Amygdala (tissue), 56 donors: ENCODE data around the gene ZFAND3.

Source experiments
- DNase-seq, 56 donors: peaks; one replicate each; lab custom pipeline; 2025; lab: John Stamatoyannopoulos, UW

The ZFAND3 gene

DNA sequence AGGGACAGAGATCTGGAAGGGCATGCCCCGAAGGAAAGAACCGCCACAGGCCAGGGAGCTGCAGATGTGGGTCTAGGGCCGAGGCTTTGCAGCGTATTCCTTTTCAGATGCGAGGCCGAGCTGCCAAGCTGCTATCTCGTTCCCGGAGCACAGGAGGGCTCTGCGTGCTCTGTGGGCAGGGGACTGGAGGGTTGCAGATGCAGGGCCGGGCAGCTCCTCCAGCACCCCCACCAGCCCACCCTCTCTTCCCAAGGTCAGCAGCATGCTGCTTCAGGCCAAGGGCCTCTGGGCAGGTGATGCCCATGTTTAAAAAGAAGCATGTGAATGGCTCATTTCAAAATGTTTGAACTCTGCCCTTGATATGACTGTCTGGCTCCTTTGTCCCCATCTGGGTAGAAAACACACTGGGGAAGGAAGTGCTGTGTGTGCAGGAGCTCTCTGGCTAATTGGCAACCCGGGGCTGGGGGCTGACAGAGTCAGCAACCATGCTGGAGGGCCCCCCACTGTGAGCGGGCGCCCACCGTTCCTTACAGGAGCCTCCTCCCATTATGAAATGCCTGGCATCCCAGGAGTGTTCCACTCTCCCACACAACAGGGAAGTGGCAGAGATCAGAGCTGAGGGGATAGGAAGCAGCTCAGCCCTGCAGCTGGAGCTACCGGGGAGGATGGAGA lies 353.3 kb downstream of the ZFAND3 start:
- no peak for DNase-seq

DNA sequence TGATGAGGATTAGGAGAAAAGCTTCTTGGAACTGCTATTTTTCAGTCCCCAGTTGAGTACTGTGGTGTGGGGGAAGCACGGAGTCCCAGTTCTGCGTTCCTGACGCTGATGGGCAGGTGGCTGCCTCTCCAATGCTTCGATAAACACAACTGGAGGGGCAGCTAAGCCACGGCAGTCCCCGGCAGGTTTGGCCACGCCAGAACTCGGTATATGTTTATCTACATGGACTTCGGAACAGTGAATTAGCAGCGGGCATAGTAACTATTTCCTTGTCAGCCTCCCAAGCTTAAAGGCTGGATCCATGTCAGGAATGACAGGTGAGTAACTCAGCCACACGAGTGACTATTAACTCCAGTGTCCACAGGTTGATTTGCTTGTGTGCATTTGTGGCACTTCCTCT lies 354.4 kb downstream of the ZFAND3 start:
- DNase-seq: no peak

DNA sequence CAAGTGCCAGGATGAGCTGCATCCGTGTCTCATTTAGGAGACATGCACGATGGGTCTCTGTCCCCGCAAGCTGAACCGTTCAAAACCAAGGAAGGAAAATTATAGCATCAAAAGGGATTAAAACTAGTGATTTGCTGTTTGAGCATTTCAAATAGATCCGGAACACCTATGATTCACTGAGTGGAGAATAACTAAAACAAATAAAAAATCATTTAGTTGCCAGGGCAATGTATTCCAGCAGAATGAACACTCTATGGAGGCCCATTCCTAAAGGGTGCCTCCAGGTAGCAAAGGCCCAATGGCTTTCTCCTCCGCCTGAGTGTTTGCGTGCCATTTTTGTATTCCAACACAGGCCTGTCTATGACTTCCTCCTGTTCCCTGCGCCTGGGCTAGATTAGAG lies 354.8 kb downstream of the ZFAND3 start:
- DNase-seq: no peak

DNA sequence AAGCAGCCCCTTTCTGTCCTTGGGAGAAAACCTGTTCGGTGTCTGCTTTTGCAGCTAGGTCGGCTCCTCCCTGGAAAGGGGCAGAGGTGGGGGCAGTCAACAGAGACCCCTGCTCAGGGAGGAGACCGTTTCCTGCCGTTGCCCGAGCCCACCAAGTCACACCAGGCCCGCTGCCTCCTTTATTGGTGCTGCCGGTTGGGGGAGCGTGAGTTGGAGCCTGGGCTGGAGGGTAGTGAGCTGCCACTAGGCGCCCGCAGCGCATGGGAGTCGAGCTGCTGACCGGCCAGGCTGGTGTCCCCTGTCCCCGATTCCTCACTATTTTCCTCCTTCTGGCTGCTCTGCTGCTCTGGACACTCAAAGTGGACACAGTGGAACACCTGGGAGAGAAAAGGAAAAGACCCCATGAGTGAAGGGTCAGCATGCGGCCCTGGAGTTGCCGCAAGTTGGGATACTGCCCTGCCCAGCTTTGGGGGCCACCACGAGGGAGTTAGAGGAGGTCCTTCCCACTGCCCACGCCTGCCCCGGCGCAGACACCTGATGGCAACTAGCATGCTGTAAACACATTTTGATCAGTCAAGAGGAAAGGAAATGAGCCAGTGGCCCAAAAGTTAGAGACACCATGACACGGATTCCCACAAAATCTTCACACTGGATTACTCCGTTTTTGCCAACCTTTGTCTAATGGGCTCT lies 355.4 kb downstream of the ZFAND3 start:
- DNase-seq: no peak

DNA sequence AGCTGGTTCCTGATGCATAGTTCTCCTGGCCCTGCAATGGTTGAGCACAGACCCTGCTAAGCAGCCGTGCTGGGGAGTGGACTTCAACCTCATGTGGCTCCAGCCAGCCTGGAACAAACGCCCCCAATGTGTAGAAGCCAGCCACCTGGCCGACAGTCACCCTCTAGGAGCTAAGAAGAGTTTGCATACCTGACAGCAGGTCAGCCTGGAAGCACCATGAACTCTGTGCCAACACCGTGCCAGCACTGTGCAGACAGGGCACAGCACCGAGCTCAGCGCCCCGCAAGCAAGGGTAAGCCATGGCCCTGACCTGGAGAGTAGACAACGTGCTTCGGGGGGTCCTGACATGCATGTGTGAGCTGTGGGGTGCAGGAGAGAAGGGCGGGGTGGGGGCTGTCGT lies 356.3 kb downstream of the ZFAND3 start:
- no peak for DNase-seq

DNA sequence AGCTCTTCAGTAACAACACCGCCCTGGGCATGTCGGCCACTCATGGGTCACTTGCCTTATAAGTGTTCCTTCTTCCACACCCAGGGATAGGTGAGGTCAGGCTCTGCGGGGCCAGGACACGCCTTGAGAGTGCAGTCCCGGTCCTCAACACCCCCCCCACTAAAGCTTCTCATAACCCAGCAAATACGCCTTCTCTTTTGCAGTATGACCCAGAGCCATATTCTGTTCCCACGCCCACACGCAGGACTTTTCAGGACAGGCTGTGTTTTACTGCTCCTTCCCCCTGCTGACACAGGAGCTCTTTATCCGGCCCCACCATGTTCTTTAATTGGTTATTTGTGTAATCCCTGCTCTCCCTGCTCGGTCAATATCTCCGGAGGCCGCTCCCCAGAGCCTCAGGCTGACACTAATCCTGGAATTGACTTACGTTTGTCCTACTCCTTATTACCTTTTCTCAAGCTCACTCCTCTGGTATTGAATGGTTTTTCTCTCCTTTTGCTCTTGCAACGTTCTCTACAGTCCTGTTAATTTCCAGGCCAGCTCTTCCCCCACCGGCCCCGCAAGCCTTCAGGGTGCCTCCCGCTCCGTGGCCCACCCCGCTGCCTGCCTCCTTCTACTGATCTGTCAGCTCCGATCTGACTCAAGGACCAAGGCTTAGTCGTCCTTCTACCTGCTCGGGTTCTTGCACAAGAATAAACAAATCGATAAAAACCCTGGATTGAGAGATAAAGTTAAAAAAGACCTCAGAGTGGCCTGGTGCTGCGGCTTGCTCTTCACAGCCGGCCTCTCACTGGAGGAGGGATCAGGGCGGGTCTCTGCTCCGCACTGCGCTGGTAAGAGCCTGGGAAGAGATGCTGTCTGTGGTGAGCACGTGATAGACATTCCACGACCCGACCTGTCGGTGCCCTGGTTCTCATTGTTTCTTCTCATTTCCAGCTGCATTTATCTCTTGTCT lies 357.5 kb downstream of the ZFAND3 start:
- DNase-seq: no peak

DNA sequence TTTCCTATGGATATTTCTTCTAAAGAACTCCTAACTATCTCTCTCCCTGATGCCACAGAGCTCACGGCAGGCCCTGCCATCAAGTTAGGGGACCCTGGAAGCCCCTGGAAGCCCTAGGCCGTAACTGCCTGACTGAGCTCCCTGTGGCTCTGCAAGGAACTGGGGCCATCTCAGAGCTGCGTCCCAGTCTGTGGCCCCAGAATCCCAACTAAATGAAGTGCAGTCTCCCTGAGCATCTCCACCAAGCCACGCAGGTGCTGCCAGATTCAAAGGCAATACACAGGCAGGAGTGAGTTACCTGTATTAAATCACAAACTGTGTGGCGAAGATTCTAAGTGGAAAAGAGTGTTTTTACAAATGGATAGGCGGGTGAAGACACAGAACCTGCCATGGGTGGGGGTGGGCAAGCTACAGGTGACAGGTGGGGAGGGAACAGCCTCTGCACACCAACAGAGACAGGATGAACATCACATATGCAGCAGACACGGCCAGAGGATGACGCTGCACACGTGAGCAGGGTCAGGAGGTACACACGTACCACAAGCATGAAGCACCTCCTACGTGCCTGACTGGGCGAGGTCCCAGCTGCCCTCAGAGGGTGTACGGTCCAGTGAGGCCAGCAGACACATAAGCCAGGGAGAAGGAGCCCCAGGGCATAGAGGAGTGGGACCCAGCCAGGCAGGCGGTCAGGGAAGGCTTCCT lies 358.5 kb downstream of the ZFAND3 start:
- DNase-seq: no peak

DNA sequence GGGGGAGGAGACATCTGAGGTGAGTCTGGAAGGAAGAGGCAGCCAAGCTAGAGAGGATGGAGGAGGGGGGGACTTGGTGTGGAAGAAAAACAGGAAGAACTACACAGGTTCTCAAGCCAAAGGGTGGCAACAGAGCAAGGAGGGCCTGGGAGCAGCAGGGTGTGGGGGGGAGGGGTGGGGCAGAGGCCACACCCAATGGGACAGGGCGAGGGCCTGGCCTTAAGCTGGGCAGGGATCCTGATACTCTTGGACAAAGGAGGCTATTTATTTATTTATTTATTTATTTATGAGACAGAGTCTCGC lies 359.0 kb downstream of the ZFAND3 start:
- DNase-seq: no peak

DNA sequence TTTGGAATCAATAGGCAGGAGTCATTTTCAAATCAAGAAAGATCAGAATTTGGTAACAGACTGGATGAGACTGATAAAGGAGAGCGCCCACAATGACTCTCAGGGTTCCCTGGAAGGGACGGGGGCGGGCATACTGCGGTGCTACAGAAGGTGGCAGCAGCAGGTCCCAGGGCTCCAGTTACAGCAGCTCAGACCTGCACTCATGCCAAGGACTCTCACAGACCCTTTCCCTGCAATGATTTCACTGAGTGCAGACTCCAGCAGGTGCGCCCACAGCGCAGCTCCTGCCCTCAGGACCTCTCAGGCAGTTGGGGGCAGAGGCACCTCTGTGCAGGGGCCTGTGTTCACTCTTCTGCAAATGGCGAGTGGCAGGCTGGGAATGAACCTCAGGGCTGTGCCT lies 359.8 kb downstream of the ZFAND3 start:
- peak in 3 of 56 donors; percentile 13 to 26 (median 22) for DNase-seq

DNA sequence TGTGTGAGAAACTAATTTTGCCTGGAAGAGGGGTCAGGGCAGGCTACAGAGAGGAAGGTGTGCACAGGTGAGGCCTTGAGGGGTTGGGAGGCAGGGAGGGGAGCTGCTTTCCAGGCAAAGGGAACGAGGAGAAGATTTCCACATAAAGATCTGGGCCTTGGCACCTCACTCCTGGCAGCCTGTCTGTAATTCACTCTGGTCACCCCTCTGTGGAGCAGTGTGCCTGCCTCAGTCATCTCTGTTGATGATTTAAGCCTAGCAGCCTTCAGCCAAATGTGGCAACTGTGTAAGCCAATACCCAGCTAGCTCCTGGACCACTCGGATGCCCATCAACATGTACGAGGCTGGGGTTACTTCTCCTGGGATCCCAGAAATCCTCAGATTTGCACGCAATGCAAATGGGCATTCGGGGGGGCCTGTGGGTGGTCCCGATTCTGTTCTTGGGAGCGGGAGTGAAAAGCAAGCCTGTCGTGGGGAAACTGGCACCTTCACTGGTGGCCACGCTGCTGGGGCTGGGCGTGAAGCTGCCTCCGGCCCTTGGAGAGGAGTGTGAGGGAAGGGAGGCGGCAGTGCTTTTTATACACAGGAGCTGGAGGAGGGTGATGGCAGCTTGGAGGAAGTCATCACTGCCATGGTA lies 360.4 kb downstream of the ZFAND3 start:
- no peak for DNase-seq

DNA sequence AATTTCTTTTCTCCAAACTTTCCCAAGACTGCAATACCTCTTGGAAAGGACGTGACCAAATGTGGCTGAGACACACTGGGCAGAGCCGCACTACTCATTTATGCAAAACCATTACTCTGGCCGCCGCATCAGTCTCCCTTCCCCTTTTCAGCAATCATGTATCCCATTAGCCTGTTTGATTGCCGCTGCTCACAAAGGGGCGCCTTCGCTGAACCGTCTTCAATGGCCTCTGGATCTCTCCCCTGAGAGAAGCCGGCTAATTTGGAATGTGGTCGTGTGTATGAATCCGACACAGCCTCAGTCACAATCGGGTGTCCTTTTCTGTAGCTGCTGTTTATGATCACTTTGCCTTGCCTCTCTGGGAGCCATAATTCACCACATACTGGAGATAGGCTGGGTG lies 361.1 kb downstream of the ZFAND3 start:
- no peak for DNase-seq

DNA sequence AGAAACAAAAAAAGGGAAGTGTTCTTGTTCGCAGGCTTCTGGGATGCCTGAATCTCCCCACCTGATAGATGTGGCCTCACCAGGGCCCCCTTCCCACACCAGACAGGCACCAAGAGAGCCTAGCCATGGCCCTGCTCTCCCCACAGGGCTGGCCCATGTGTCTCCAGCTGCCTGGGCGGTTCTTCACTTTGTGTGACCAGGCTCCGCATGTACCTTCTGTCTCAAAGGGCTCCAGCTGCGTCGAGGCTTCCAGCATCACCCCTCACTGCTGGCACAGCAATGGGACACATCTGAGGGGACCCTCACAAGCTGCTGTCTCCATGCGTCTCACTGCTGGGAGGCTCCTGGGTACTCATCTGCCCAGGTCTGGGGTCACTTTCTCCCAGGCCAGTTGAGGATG lies 362.9 kb downstream of the ZFAND3 start:
- no peak for DNase-seq

DNA sequence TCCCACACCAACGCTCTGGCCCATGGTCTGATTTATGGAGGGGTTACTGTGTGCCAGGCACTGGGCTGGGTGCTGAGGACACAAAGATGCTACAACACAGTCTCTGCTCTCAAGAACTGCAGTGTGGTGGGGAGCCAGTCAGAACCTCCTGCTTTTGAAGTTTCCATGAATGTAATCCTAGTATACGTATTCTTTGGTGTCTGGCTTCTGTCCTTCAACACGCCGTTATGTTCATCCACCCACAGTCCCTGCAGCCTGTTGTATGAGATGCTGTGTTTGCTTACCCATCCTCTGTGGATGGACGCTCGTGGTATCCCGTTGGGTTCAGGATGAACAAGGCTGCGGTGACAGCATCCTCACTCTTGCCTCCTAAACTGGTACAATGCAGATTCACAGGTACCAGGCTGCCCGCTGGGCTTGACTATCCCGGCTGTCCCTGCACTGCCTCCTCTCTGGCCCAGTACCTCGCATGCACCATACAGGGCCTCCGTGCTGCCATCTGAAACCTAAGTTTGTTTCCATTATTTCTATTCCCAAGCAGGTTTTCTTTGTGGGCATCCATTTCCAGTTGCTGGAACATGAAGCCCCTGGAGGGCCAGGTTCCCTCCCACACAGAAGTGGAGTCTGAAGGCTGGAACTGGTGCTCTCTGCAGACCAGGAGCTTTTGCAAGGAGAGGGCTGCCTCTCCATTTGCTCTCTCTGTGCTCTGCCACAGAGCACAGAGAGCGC lies 364.5 kb downstream of the ZFAND3 start:
- no peak for DNase-seq

DNA sequence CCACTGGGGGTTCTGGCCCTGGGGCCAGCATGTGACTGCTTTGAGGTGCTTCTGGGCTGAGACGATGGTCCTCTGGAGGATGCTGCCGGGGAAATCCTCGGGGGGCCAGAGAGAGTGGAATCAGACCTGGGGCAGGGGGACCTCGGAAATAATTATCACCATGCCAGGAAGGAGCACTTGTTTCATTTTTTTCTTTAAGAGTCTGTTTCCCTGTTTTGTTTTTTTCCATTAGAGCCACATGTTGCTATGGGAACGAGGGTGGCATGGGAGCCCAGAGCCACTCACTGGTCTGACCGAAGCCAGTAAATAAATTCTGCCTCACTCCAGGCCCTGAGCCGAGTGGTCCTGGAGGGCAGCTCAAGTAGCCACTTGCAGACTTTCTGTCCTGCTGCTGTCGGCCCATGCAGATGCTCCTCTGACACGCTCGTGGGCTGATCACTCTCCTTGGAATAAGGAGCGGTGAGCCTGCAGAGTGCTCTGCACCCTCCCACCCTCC lies 365.1 kb downstream of the ZFAND3 start:
- DNase-seq: peak in 15 of 56 donors; percentile 18 to 51 (median 31)

DNA sequence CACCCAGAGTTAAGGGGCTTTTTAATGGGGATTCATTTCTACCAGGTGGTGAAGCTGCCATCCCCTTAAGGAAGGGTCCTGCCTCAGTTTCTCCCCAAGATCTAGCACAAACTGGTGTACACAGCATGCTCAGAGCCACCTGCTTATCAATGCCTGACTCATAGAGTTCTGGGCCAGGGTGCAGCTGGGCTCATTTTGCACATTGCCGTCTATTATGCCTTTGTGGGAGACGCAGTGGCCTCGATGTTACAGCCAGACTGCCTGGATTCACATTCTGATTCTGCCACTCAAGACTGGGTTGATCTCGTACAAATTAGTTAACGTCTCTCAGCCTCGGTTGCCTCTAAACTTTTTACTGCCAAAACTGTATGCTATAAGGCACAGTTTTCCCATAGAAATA lies 365.7 kb downstream of the ZFAND3 start:
- peak in 17 of 56 donors; percentile 16 to 63 (median 38) for DNase-seq

DNA sequence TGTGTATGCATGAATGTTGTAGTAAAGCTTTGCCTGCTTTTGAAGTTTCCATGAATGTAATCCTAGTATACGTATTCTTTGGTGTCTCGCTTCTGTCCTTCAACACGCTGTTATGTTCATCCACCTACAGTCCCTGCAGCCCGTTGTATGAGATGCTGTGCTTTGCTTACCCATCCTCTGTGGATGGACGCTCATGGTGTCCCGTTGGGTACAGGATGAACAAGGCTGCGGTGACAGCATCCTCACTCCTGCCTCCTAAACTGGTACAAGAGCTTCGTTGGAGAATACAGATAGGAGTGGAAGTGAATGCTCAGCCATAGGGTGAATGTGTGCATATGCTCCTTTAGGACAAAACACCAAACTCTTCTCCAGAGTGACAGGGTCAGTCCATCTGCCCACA lies 366.2 kb downstream of the ZFAND3 start:
- no peak for DNase-seq

DNA sequence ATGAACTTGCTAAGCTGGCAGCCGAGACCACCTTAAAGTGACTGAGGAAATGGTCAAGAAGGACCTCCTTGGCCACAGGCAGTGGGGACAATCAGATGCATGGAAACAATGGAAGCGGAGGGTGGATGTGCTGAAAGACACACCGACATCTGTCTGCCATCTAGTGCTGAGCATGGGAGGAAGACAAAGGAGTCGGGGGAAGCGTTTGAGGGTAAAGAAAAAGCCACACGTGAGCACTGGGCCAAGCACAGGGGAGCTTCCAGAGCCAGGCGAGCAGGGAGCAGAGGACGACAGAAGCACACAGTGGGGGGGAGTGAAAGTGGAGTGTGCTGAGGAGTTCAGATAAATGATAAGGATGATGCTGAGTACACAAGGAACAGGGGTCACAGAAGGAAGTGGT lies 367.8 kb downstream of the ZFAND3 start:
- DNase-seq: no peak

DNA sequence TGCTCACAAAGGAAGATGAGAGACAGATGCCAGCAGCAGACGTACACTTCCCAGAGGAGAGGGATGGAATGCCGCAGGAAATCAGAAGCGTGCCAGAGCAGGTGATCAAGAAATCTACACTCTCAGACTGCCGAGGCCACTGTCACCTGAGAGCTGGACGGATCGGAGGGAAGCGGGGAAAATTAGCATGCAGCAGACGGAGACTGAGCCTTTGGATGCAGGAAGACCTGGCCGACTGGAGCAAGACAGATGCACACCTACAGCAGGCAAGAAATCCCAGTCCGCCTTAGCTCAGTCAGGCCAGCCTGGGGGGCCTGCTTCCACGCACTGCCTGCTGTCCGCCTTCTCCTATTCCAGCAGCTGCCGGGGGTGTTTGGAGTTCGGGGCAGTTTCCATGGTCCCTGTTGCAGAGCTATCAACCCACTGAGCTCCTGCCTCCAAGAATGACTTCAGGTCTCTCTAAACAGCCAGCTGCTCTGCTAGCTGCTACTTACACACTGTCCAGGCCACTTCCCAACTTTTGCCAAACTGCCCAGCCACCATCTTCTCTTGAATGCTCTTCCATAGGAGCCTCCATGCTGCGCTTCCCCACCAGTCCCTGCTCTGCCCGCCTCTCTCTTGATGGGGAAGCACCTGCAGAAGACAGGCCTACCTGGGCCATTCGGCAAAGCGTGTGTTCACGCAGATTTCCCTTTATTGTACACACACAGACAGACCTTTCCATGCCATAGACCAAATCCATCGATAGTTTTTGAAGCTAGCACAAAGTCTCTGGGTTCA lies 368.5 kb downstream of the ZFAND3 start:
- DNase-seq: no peak
